ENCODE measurements around the gene YTHDF1. TPM values are rescaled to one million over a fixed set of nuclear protein-coding genes. Genes with fewer than 3 reads are reported as not detected.
"Not testable (repeated sequence)": the region's sequence is repeated elsewhere in the genome, so short reads cannot be mapped to it uniquely, and the experiment has no call there.

YTHDF1 gene
- total and polyA plus RNA-seq, 2 donors (not counting 1 experiment from before 2014, with no cell fraction given), result 25.3 to 40.5 TPM

- Mint-ChIP-seq H3K27me3 (peaks cover 11% of the 10 kb centered on the region), H3K4me3 (no peak overlapping the region), H3K4me1 (no peaks in the 10 kb centered on the region), H3K27ac (no peak overlapping the region), H3K9me3 (ENCODE audit: insufficient read depth) (no peaks in the 10 kb centered on the region)
- no peak overlapping the region for H3K27ac ChIP-seq (ENCODE audit: low read length in 2 of 2)
- H3K79me2 ChIP-seq (ENCODE audit: control insufficient read depth, insufficient read depth, low read length), result no peaks in the 10 kb centered on the region
- DNase-seq, result no peak
- no peak for ATAC-seq (ENCODE audit: low read depth)
- no peaks in the 10 kb centered on the region for H3K9me3 ChIP-seq (ENCODE audit: control extremely low read depth in 1 of 3, control insufficient read depth in 2 of 3, insufficient read depth in 1 of 3, low read length in 2 of 3)
- WGBS (ENCODE audit: insufficient coverage), result 81% methylated on average over 7 of the region's 7 CpGs
- peaks cover 0 to 7% (median 0%) of the 10 kb centered on the region in 4 experiments for H3K27me3 ChIP-seq (replicated peaks in 1 of 4; ENCODE audit: control extremely low read depth in 1 of 4, control insufficient read depth in 3 of 4, insufficient read depth in 4 of 4, low read length in 3 of 4)
- intact Hi-C loops (cut with micrococcal nuclease), result no loop called here
- no peak overlapping the region for H3K9ac ChIP-seq (ENCODE audit: low read length)
- POLR2A ChIA-PET, result no interaction called here
- H3K4me1 ChIP-seq (ENCODE audit: control insufficient read depth in 2 of 2, insufficient read depth in 2 of 2, low read length in 2 of 2), result no peaks in the 10 kb centered on the region
- H3K4me2 ChIP-seq (replicated peaks; ENCODE audit: low read depth, low read length, poor library complexity, severe bottlenecking), result no peak overlapping the region
- no peaks in the 10 kb centered on the region for H4K20me1 ChIP-seq (ENCODE audit: control insufficient read depth, insufficient read depth, low read length, poor library complexity, severe bottlenecking)
- H3K4me3 ChIP-seq (ENCODE audit: control extremely low read depth in 1 of 5, extremely low read depth in 1 of 5, insufficient read depth in 1 of 5, low read depth in 2 of 5, low read length in 4 of 5), result no peak overlapping the region
- CTCF ChIA-PET, result interaction anchor here (1.0 to 3.4 kb wide), 9 partner anchors 10 to 751 kb away, joined by 3 to 35 read pairs (median 6); partner anchors contain the start of gene BIRC7
- H3K36me3 ChIP-seq (replicated peaks in 1 of 2; ENCODE audit: control extremely low read depth in 1 of 2, control insufficient read depth in 1 of 2, extremely low read depth in 1 of 2, insufficient read depth in 2 of 2, low read length in 1 of 2), result no peaks in the 10 kb centered on the region
- TF ChIP-seq EZH2 (IDR thresholded peaks at IDR 0.05; ENCODE audit: borderline replicate concordance, insufficient read depth, low read depth, low read length, poor library complexity, severe bottlenecking) (no peak), CTCF (IDR thresholded peaks at IDR 0.05) (no peak)
- H2AFZ ChIP-seq (ENCODE audit: insufficient read depth, low read depth, low read length, poor library complexity, severe bottlenecking), result no peak overlapping the region
Observed at GRCh38 chr20:63222541-63222940, 6.6 kb upstream of the YTHDF1 start.

- H3K4me3 ChIP-seq (ENCODE audit: control extremely low read depth in 1 of 5, extremely low read depth in 1 of 5, insufficient read depth in 1 of 5, low read depth in 2 of 5, low read length in 4 of 5); H3K79me2 ChIP-seq (ENCODE audit: control insufficient read depth, insufficient read depth, low read length); H3K9me3 ChIP-seq (ENCODE audit: control extremely low read depth in 1 of 3, control insufficient read depth in 2 of 3, insufficient read depth in 1 of 3, low read length in 2 of 3); H3K4me1 ChIP-seq (ENCODE audit: control insufficient read depth in 2 of 2, insufficient read depth in 2 of 2, low read length in 2 of 2); H4K20me1 ChIP-seq (ENCODE audit: control insufficient read depth, insufficient read depth, low read length, poor library complexity, severe bottlenecking); H2AFZ ChIP-seq (ENCODE audit: insufficient read depth, low read depth, low read length, poor library complexity, severe bottlenecking); H3K27ac Mint-ChIP-seq; H3K27me3 Mint-ChIP-seq; H3K4me1 Mint-ChIP-seq; H3K9ac ChIP-seq (ENCODE audit: low read length); ATAC-seq (ENCODE audit: low read depth); CTCF ChIA-PET; intact Hi-C loops (cut with micrococcal nuclease); H3K4me3 Mint-ChIP-seq; H3K27ac ChIP-seq (ENCODE audit: low read length in 2 of 2); DNase-seq; H3K4me2 ChIP-seq (replicated peaks; ENCODE audit: low read depth, low read length, poor library complexity, severe bottlenecking); H3K9me3 Mint-ChIP-seq (ENCODE audit: insufficient read depth); H3K27me3 ChIP-seq (replicated peaks in 1 of 4; ENCODE audit: control extremely low read depth in 1 of 4, control insufficient read depth in 3 of 4, insufficient read depth in 4 of 4, low read length in 3 of 4); H3K36me3 ChIP-seq (replicated peaks in 1 of 2; ENCODE audit: control extremely low read depth in 1 of 2, control insufficient read depth in 1 of 2, extremely low read depth in 1 of 2, insufficient read depth in 2 of 2, low read length in 1 of 2); POLR2A ChIA-PET: not testable (repeated sequence)
- 91% methylated on average over 12 of the region's 12 CpGs for WGBS (ENCODE audit: insufficient coverage)
Observed at GRCh38 chr20:63221400-63222053, 5.6 kb upstream of the YTHDF1 start.
